HS-5 (cell line): ENCODE data around the gene C19orf73.
"Not testable (repeated sequence)": the region's sequence is repeated elsewhere in the genome, so short reads cannot be mapped to it uniquely, and the experiment has no call there.

Source experiments
- DNase-seq: peaks from one replicate; pipeline ENCODE4 v3.0.0-alpha.2; 2012; ENCODE audit warnings: low read depth

C19orf73 gene

GRCh38 chr19:49121841-49122240, 2.9 kb upstream of the C19orf73 start:
- DNase-seq: not testable (repeated sequence)

- DNase-seq: no peak
Observed at GRCh38 chr19:49120868-49121267, 1.9 kb upstream of the C19orf73 start.

DNA sequence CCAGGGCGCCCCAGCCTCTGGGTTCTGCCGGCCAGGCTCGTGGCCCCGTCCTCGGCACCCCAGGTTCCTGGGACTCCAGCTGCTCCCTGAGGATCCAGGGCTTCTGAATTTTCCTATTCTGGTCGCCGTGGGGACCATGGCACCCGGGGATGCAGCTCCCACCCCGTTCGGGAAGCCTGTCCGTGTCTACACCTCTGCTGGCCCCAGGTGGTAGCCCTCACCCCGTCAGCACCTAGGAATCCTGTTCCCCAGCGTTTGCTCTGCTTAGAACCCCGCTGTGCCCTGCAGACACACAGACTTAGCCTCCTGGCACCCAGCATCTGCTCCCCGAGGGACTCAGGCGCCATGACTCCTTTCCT, 1.4 kb upstream of the C19orf73 start:
- DNase-seq: no peak

GRCh38 chr19:49119411-49120324, 725 bp upstream of the C19orf73 start, which contains the start of gene PPFIA3:
Gene PPFIA3, plus strand, starts transcription at chr19:49119544. Its CDS starts 8,330 bp downstream, at chr19:49127874.
- DNase-seq: no peak

DNA sequence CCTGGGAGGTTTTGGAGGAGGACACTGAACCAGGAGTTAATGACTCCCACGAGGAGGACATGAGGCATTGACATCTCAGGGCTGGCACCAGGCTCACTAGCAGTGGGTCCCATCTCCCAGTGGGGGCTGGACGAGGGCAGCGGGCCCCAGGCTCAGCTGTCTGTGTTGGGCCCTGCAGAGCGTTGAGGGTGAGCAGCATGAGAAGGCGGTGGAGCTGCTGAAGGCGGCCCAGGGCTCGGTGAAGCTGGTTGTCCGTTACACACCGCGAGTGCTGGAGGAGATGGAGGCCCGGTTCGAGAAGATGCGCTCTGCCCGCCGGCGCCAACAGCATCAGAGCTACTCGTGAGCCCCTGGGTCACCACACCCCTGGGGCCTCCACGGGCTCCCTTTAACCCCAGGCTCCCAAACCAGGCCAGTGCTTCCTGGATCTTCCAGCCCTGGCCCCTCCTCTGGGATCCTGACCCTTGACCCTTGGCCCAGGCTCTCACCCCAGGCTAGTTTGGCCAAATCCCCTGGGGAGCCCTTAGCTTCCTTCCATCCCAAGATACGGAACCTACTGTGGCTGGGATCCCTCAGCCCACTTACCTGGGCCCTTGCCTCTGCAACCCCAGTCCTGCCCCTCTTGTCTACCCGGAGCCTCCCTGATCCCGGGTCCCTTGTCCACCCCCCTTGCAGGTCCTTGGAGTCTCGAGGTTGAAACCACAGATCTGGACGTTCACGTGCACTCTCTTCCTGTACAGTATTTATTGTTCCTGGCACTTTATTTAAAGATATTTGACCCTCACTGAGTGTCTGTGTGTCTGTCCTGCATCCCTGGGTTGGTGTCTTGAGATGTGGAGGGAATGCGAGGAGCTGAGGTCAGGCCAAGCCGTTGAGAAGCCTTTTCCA, 1.0 kb downstream of the C19orf73 start:
- DNase-seq: no peak

DNA sequence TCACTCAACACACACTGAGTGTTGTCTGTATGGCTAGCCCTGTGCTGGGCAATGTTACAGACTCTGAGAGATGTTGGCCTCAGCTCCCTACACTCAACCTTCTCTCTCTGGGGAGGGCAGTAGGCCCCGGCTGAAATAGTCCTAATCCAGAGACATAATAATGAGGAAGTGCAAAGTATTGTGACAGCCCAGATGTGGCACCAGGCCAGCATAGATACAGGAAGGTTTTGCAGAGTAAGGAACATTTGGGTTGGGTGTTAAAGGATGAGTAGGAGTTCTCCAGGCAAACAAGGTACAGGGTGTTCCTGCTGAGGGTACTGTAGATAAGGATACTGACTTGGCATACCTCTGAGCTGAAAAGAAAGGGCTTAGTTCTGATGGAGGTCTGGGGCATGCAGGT, 2.4 kb downstream of the C19orf73 start:
- DNase-seq: no peak

- DNase-seq: no peak
Observed at GRCh38 chr19:49114630-49115363, 4.1 kb downstream of the C19orf73 start.

DNA sequence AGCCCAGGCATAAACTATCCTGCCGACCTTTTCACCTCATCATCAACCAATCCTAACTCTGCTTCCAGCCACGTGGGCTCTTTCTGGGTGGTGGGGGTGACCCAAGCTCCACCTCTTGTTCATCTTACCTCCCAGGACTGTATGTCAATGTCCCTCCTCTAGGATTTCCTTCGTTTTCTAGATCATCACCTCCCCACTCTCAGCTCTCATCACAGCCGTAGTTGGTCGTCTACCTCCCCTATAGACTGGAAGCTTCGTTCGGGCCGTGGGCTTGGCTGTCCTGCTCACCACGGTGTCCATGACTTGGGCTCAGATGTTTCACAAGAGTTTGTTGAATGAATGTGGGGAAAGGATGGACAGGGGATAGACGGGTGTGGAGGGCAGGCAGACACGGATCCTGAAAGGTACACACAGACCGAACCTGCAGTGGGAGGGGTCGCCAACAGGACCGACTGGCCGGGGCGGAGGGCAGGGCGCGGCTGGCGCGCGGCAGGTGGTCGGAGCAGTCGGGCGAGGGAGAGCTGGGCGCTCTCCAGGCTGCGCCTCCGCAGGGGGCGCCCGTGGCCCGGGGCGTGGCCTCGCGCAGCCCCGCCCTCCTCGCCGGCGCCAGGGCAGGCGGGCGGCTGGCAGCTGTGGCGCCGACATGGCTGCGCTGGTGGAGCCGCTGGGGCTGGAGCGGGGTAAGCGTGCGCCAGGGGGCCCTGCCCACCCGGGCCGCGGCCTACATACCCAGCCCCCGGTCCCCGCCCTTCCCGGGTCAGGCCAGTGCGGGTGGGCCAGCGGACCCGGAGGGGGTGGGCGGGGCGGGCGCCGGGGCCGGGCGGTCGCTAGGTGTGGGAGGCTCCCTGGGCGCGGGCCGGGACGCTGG, 4.9 kb downstream of the C19orf73 start, which contains the start of gene LIN7B:
Gene LIN7B, plus strand, starts transcription at position 609 of the 868 bp plus-strand sequence. Its CDS starts 35 bp downstream, at position 644.
- no peak for DNase-seq

DNA sequence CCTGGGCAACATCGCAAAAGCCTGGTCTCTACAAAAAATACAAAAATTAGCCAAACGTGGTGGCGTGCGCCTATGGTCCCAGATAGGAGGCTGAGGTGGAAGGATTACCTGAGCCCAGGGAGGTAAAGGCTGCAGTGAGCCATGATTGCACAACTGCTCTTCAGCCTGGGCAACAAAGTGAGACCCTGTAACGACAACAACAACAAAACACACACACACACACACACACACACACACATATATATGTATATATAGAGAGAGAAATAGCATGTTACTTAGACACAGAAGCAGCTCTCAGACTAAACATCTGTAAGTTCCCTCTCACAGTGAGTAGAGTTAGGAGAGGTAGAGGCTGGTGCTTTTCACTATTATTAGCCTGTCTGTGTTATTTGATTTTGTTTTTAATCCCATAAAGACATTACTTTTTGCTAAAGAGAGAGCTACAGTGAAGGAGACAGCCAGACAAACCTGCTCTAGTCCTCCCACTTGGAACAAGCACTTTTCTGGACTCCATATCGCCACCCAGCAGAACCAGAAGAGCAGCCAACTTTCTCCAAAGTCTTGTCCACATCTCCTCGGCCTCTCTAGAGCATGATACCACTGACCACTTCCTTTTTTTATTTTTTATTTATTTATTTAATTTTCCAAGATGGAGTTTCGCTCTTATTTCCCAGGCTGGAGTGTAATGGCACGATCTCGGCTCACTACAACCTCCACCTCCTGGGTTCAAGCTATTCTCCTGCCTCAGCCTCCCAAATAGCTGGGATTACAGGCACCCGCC, 7.5 kb downstream of the C19orf73 start:
- DNase-seq: no peak

DNA sequence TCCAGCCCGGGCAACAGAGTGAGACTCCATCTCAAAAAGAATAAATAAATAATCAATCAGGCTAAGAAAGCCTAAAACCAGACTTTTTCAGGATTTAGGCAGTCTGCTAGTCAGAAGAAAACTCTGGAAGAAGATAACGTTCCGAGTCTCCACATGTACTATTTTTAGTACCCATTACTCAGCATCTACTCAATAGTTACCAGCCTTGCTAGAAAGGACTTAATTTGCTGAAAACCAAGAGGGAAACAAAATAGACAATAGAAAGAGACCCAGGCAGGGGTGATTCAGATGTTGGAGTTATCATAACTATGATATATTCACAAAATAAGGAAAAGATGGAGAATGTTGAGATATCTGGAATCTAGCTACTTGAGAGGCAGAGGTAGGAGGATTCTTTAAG, 8.4 kb downstream of the C19orf73 start:
- no peak for DNase-seq

- DNase-seq: no peak
Observed at GRCh38 chr19:49109569-49110233, 9.2 kb downstream of the C19orf73 start.

DNA sequence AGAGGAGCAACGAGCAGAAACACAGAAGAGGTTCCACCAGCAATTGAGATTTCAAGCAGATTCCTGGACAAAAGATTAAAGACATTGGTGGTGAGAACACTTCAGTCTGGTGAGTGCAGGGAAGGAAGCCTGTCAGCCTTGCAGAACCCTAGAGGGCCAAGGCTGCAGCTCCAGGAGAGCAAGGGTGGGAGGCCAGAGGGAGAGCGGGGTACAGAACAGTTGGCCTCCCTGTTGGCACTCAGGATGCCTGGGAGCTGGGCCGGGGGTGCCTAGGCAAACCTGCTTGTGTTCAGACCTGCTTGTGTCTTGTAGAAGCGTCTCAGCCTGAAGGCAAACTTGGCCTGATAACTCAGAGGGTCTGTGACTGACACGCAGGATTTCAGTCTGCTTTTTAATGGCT, 9.9 kb downstream of the C19orf73 start:
- no peak for DNase-seq

DNA sequence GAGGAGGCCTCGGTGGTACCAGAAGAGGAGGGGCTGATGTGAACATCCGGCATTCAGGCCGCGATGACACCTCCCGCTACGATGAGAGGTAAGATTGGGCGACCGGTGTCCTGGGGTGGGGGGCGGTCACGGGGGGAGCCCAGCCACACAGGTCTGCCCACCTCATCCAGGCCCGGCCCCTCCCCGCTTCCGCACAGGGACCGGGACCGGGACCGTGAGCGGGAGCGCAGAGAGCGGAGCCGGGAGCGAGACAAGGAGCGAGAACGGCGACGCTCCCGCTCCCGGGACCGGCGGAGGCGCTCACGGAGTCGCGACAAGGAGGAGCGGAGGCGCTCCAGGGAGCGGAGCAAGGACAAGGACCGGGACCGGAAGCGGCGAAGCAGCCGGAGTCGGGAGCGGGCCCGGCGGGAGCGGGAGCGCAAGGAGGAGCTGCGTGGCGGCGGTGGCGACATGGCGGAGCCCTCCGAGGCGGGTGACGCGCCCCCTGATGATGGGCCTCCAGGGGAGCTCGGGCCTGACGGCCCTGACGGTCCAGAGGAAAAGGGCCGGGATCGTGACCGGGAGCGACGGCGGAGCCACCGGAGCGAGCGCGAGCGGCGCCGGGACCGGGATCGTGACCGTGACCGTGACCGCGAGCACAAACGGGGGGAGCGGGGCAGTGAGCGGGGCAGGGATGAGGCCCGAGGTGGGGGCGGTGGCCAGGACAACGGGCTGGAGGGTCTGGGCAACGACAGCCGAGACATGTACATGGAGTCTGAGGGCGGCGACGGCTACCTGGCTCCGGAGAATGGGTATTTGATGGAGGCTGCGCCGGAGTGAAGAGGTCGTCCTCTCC, 11.1 kb downstream of the C19orf73 start:
- DNase-seq: no peak

DNA sequence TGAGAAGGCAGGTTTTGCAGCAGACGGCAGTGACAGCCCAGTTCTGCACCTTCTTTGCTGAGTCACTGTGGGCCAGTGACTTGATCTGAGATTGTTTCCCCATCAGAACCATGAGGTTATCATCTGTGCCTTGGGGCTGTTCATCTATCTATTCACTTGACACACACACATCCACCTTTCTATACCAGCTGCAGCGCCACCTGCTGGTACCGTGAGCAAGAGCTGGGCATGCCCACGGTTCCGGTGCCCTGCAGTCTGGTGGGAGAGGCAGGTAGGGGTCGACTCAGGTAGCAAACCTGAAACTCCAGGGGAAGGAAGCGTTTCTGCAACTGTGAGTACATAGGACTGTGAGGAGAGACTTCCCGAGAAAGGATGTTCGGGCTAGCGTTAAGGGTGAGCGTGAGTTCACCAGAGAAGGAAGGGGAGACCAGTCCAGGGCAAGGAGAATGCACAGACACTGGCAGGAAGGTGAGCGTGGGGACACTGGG, 12.3 kb downstream of the C19orf73 start:
- DNase-seq: no peak

DNA sequence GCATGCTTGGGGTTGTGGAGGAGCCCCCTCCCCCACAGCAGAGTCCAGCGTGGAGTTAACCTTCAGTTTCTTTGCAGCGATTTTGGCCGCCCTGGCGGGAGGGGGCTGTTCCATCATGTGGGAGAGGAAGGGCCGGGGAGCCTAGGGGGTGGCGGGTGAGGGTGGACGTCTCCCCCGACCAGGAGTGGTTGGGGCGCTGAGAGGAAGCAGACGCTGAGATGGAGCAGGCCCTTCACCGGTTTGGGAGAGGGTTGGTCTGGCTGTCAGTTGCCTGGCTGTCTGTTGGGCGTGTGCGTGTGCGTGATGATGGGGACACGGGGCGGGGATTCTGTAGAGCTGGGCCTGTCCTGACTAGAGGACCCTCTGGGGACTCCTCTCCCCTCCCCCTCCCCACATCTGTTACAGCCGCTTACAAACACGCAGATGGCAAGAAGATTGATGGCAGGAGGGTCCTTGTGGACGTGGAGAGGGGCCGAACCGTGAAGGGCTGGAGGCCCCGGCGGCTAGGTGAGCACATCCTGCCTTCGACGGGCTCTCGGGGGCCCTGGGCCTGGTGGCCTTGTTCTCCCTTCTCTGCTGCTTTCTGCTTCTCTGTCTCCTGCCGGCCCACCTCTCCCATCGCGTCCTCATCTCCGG, 14.6 kb downstream of the C19orf73 start:
- DNase-seq: no peak

DNA sequence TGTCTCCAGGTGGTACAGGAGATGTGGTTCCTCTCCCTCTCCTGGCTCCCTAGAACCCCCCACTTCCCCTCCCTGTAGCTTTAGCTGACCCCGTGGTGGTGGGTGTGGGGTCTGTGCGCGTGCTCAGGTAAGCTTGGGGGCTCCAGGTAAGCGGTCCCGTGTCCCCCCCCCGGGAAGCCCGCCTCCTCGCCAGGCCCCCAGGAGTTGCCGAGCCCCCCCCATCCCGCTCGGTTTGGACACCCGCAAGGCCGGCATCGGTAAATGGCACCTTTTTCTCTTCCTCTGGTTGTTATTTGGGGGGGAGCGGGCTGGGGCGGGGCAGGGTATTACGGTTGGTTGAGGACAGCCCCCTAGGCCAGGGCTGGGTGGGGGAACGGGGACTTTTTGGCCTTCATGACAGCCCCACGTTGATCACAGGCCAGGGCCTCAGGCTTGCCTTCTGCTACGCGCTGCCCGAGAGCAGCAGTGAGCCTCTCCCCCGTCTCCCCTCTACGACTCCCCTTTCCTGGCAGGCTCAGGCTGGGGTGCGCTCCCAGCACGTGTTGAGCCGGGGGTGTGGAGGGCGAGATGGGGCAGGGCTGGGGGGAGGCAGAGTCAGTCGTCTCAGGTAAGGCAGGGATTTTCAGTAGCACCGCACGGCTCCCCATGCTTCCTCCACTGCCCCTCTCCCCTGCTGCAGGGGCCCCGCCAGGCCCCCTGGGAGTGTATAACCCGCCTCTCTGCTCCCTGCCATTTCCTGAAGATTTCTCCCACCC, 15.4 kb downstream of the C19orf73 start:
- no peak for DNase-seq

GRCh38 chr19:49102303-49102702, 16.6 kb downstream of the C19orf73 start:
- DNase-seq: no peak
